Measurements from ENCODE around the gene NR2F6. TPM values are rescaled to one million over a fixed set of nuclear protein-coding genes. Genes with fewer than 3 reads are reported as not detected.

NR2F6 gene
- total RNA-seq, 1 donor from 2014 or later: 9.8 TPM

DNA sequence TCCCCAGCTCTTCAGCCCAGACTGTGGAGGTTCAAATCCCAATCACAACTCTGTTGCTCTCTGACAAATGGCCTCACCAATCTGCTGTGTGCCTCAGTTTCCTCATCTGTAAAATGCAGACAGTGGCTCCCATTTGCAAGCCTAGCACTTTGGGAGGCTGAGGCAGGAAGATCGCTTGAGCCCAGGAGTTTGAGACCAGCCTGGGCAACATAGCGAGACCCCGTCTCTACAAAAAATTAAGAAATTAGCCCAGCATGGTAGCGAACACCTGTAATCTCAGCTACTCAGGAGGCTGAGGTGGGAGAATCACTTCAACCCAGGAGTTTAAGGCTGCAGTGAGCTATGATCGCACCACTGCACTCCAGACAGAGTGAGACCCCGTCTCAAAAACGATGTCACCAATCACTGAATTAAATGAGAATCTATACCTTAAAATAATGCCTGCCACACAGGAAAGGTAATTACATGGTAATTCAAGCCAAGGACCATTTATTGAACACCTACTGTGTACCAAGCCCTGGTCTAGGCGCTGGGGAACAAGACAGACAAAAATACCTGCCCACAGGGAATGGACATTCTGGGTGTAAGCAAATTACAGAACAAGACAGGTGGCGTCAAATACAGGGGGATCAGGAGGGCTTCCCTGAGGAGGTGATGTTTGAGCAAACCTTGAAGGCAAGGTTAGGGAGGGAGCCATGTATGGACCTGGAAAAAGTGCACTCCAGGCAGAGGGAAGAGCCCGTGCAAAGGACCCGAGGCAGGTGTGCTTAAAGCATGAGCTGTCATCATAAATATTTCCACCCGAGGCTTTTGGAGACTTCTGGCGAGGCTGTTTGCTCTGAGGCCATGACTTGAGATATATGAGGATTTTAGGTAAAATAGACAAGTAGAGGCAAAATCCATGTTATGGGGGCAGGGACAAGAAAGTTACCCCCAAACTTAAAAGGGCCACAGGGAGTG, 7.7 kb downstream of the NR2F6 start:
- no peak for DNase-seq

DNA sequence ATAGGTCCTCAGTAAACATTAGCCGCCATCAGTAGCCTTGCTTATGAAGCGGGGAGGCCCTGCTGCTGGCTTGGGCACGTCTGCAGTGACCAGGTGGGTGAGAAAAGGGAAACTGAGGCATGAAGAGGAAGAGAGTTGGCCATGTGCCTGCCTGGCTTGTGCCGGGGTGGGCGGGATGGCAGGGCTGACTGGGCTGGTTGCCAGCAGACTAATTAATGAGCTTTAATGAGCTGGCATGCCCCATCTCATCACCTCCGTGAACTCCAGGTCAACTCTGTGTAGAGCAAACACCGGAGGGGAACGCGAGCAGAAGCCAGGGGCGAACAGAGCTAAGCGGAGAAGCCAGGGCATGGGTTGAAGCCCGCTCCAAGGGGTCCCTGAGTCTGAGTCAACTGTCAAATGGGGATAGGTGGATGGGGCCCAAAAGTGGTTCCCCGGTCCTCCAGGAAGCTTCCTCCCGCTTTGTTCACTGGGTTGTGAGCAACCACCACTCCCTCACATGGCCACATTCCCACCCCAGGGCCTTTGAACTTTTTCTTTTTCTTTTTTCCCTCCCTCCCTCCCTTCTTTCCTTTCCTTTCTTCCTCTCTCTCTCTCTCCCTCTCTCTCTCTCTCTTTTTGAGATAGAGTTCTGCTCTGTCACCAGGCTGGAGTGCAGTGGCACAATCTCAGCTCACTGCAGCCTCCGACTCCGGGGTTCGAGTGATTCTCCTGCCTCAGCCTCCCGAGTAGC, 8.7 kb downstream of the NR2F6 start:
- no peak for DNase-seq

DNA sequence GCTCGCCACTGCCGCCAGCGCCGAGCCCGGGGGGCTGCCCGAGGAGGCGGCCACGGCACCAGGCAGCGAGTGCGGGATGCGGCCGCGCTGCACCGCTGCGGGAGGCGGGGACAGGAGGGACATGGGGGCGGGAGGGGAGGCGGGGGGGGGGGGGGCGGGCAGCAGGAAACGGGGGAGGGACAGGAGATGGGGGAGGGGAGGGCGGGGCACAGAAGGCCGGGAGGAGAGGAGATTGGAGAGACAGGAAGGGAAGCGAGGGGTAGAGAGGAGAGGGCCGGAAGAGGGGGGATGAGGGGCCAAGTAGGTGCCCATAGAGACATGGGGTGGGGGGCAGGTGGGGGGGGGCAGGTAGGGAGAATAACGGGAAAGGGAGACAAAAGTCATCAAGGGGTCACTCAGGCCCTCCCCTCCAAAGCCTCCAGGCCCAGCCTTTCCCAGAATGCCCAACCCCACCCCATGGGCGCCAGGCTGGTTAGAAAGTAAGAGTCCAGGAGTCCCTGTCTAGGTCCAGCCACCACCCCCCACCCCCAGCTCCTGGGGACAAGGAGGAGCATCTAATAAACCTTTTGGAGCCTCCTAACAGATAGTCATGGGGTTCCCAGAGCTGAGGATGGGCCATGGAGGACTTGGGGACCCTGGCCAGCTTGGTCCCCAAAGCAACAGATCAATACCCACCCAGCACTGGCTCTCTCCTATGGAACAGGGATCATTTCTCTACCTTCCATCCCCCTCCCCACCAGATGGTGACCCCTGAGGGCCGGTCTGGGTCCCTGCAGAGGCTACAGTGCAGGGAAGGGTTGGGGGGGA, 9.5 kb downstream of the NR2F6 start:
- no peak for DNase-seq

DNA sequence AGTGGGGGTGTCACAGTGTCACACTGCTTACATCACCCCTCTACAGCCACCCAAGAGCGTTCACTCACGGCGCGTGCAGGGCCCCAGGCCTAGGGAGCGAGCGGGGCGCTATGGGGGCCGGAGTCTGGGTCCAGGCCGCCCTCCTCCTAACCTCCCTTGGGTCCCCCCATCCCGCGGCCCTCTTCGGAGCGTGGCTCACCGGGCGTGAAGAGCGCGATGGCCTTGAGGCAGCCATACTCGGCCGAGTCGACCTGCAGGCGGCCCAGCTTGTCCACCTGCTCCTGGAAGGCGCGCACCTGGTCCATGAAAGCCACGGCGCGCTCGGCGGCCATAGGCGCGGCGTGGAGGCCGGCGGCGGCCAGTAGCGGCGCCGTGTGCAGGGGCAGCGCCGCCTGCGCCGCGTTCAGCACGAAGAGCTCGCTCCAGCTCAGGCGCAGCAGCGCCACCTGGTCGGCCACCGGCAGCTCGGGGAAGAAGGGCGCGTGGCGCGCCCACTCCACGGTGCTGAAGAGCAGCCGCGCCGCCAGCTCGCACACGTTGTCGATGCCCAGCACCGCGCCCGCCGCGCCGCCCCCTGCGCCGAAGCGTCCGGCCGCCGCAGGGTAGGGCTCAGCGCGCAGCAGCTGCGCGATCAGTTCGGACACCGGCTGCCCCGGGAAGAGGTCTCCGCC, 10.3 kb downstream of the NR2F6 start:
- DNase-seq: peak; percentile 50

DNA sequence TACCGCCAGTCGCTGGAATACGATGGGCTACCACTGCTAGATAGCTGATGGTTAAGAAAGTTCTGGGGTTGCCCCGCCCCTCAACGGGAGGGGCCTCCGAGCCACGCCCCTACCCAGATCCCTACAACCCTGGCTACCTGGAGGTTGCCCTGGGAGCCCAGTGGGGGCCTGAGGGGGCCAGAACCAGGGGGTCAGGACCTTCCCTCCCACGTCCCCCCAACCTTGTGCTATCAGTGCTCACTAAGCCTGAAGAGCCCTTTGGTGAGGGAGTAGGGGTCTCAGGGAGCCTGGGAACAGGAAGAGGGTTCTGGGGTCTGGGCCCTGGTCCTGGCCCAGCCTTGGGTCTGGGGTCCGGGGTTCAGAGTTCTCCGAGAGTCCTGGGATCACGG, 10.8 kb downstream of the NR2F6 start:
- DNase-seq: no peak

DNA sequence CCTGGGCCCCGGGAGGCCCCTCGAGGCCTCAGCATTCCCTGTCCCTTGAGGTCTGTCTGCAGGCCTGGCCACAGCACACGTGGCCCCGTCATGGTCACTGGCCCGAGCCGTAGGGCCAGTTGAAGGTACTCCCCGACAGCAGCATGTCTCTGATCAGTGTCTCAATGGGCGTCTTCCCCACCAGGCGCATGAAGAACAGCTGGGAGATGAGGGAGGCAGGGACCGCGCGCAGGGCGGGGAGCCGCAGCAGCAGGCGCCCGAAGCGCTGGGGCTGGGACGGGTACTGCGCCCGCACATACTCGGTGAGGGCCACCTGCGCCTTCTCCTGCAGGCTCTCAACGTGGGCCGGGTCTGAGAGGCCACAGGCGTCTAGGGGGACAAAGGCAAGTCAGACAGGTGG, 13.5 kb downstream of the NR2F6 start:
- no peak for DNase-seq

DNA sequence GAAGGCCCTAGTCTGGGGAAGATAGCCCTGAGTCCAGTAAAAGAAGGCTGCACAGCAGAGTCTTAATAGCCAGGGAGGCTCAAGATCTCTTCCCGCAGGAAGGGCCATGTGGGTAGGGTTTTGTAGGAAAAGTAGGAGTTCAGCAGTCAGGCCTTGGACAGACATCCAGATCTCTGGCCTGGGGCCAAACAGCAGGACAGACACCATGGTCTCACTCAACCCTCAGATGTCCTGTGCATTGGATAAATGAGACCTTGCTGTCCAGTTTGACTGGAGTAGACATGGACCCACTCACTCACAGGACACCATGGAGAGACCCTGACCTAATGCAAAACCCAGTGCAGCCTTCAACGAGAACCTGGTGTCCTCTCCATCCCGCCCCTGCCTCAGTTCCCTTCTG, 15.8 kb downstream of the NR2F6 start:
- DNase-seq: no peak

DNA sequence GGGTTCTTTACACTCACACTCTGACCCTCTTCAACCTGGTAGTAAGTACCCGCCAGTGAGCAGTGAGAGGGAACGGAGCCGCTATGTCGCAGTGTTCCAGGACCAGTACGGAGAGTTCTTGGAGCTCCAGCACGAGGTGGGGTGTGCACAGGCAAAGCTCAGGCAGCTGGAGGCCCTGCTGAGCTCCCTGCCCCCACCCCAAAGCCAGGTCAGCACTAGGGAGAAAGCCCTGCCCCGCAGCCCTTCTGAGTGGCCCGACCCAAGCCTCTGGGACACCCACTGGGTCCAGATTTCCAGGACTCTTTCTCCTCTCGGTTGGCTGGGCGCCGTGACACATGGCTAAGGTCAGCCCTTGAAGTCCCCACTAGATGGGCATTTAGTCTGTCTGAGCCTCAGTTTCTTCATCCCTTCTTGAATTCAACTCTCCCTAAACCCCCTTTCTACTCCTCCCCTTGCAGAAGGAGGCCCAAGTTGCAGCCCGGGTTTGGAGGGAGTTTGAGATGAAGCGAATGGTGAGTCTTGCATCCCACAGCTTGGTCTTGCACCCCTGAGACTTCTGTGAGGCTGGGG, 17.8 kb downstream of the NR2F6 start:
- DNase-seq: no peak

DNA sequence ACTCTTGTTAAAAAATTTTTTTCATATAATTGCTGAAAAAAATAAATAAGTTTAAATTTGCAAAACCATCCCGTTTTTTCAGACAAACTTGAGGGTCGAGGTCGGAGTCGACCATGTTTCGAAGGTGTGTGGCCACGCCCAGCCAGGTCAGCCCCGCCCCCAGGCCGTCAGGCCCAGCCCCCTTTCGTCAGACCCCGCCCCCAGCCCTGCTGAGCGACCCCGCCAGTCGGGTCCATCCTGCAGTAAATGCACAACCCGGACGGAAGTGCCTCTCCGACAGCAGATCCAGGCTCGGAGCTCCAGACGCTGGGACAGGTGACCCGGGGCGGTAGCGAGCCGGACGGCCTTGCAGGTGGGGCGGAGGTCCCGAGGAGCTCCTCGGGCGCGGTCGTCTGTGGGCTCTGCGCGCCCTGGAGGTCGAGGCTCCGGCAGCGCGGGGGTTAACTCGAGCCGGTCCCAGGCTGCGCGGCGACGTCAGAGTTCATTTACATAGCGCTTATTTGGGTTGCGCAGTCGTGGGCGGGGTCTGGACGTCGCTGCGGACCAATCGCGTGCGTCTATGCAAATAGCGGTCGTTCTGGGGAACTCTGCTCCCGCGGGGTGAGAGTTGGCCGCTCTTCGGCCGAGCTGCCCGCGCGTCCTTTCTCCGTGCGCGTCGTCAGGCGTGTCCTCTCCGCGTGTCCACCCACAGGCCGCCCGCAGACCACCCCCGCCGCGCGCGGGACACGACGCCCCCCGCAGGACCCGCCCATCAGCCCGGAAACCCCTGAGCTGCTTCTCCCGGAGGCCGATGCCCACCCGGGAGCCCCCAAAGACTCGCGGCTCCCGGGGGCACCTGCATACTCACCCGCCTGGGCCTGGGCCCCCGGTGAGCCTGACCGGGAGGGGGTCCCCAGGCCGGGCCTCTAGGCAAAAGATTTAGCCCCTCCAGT, 19.5 kb downstream of the NR2F6 start, which contains the start of gene OCEL1:
Gene OCEL1 (plus strand): TSS at position 225 of the 932 bp plus-strand sequence. CDS start 22 bp downstream, at position 247.
- DNase-seq: peak; percentile 97

DNA sequence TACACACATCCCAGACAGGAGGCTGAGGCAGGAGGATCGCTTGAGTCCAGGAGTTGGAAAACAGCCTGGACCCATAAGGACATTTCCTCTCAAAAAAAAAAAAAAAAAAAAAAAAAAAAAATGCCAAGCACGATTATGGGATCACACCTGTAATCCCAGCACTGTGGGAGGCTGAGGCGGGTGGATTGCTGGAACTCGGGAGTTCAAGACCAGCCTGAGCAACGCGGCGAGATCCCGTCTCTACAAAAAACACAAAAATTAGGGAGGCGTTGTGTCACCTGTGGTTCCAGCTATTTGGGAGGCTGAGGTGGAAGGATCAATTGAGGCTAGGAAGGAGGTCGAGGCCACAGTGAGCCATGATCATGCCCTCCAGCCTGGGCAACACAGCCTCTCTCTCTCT, 20.7 kb downstream of the NR2F6 start:
- DNase-seq: no peak

DNA sequence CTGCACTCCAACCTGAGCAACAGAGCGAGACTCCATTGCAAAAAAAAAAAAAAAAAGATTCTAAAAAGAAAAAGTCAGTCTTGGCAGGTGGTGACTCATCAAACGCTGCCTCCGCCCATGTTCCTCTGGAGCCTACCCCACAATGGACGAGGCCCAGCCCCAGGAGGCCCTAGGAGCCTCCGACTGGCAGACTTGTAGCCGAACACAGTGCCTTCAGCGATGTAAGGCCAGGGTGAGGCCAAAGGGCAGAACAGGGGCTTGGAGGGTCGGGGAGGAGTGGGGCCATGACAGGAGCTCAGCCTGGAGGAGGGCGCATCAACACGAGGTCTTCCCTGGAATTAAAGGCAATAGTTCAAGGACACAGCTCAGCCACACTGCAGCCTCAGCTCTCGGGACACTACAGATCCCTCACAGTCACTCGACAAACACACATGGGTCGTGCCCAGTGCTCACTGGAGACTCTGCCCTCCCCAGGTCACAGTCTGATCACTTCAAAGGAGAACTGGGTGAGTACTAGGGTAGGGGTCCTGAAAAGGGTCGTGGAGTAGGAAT, 25.4 kb downstream of the NR2F6 start:
- no peak for DNase-seq

DNA sequence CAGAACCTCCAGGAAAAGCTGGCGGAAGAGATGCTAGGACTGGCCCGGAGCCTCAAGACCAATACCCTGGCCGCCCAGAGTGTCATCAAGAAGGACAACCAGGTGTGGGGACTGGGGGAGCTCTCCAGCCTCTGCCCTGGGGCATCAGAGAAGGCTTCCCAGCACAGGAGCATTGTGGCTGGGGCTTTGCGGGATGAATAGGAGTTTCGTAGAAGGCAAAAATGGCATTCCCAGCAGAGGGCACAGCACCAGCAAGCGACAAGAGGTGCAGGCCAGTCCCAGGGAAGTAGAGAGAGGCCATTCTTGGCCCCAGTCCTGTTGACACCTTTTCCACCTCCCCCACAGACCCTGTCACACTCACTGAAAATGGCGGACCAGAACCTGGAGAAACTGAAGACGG, 26.4 kb downstream of the NR2F6 start:
- DNase-seq: no peak

DNA sequence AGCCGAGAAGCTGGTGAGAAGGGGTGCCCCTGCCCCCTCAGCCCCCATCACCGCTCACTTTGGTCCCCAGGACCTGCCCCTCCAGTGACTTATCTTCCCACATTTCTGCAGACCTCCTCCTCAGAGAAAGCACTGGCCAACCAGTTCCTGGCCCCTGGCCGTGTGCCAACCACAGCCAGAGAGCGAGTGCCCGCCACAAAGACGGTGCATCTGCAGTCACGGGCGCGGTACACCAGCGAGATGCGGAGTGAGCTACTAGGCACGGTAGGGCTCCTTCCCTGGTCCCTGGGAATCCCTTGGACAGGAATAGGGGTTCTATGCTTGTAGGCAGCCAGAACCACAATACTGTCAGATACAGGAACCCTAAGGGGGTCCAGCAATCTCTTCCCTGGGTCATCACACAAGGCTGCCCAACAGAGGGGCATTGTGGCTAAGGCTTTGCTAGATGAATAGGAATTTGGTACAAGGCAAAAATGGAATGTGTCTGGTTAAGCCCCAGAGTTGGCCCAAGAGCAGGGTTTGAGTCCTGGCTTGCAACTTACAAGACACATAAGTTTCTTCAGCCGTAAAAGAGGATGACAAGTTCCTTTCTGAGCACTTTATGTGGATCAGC, 29.6 kb downstream of the NR2F6 start:
- no peak for DNase-seq

DNA sequence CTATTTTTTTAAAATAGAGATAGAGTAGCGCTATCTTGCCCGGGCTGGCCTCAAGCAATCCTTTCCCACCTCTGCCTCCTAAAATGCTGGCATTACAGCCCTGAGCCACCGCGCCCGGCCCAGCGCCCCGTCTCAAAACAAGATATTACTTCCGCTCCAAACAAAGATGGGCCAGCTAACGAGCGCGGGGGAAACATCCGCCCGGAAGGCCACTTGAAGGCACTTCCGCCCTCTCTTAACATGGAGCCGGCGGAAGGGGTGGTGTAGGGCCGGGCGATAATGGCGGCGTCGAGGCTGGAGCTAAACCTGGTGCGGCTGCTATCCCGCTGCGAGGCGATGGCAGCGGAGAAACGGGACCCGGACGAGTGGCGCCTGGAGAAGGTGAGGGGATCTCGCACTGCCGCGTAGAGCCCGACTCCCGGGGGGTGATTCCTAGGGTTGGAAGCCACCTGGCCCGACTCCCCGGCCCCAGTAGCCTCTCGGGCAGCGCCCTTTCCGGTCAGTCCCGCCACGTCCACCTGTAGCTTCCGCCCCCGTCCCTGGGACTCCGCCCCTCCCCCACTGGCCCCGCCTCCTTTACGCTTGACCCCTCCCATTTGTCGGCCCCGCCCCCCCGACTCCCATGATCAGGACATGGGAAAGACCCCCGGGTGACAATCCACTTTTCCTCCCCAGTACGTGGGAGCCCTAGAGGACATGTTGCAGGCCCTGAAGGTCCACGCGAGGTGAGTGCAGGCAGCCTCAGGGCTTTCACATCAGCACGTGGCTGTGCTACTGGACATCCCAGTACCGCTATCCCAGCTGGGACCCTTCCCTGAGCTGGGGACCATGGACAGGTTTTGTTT, 30.4 kb downstream of the NR2F6 start, which contains the start of gene USE1:
Gene USE1 (plus strand): TSS at position 231 of the 845 bp plus-strand sequence. CDS start 49 bp downstream, at position 280.
- DNase-seq: peak; percentile 84

DNA sequence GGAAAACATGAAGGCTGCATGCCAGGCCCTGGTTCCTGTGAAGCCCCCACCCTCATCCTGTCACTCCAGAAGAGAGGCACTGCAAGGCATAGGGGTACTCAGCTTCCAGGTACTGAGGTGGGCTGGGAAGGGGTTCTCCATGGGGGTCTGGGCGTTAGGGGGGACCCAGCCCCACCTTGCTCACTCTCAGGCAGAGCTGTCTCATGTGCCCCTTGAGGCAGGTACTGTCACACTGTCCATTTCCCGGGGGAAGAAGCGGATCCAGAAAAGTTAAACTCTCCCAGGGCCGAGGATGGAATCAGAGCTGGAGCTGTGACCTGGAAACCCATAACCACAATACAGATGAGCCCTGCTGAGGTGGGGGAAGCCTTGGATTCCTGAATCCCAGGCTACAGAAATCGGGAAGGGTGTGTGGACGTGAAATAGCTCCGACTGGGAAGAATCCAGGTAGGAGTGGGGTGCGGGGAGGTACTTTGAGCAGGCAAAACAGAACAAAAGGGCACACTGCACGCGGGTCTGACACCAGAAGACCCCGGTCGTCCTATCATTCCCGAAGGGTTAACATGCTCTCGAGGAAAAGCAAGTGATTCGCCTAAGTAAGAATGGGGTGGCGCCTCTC, 31.1 kb downstream of the NR2F6 start:
- DNase-seq: no peak

DNA sequence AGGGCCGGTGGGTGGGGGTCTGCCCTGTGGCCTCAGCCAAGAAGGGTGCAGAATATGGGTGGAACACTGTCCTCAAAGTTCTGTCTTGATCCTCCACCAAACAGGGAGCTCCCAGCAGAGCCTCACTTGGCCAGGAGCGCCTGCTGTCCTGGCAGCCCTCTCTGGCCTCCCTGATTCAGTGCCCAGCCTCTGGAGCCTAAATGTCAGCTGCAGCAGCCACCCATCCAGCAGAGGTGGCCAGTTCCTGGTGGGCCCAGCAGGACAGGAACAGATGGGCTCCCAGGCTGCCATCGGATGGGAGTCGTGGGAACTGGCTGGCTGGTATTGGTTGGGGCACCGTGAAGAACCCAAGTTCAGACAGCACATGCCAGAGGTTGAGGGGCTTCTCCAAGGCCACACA, 32.4 kb downstream of the NR2F6 start:
- no peak for DNase-seq

DNA sequence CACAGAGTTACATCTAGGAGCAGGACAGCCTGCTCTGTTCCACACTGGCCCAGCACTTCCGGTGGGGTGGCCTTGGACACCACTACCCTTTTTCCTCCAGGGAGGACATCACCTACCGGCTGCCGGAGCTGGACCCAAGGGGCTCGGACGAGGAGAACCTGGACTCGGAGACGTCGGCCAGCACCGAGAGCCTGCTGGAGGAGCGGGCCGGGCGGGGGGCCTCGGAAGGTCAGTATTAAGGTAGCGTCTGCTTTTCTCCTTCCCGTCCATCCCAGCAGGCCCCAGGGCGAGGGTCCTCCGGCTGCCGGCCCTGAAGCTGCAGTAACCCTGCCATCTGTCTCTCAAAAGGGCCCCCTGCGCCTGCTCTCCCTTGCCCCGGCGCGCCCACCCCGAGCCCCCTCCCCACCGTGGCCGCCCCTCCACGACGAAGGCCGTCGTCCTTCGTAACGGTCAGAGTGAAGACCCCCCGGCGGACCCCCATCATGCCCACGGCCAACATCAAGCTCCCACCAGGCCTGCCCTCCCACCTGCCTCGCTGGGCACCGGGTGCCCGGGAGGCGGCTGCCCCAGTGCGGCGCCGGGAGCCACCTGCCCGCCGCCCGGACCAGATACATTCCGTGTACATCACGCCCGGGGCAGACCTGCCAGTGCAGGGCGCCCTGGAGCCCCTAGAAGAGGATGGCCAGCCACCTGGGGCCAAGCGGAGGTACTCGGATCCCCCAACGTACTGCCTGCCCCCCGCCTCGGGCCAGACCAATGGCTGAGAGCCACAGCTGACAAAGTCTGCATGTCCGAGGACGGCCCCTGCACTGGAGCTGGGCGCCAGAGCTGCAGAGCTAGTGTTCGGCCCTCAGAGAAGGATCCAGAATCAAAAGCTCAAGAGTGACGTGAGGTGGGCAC, 33.9 kb downstream of the NR2F6 start:
- DNase-seq: no peak
